ENCODE measurements around the gene AOPEP.

The AOPEP gene

DNA sequence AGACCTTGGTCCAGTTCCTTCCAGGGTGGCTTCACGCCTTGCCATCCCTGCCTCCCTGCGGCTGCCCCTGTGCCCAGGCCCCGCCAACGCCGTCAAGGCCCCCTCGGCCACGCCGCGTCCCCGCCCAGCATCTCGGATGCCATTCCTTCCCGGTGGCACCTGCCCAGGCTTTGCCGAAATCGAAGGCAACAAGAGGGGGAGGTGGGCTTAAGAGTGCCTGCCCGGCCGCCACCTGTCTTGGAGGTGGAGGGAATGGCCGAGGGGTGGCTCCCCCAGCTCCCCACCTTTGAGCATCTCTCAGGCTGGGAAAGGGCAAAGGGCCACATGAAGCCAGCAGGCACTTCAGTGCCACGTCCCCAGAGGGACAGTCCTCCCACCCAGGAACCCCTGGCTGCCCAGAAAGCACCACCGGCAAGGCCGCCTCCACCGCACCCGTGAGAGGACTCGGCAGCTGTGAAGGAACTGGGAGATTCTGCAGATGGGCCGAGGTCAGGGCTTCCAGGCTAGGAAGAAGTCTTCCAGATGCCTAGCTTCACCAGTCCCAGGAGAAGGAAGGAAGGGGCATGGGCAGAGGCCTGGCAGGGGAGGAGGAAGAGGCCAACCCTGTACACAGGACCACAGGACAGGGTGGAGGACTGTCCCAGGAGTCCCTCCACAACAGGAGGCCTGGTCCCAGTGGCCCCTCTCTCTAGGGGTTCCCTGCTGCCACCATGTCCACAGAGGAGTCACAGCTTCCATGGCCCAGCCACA is 373.0 kb downstream of the AOPEP start:
- DNase-seq (ENCODE audit: insufficient read length, low spot score), result no peak
- no peak for FAIRE-seq

- DNase-seq (ENCODE audit: insufficient read length, low spot score) (no peak), FAIRE-seq (no peak)
Observed at GRCh38 chr9:95100071-95100627, 373.6 kb downstream of the AOPEP start.

- FAIRE-seq, result no peak
- no peak for DNase-seq (ENCODE audit: insufficient read length, low spot score)
Observed at GRCh38 chr9:95101326-95101725, 374.8 kb downstream of the AOPEP start.

- no peak for FAIRE-seq
- DNase-seq (ENCODE audit: insufficient read length, low spot score), result no peak
Observed at GRCh38 chr9:95102001-95102433, 375.5 kb downstream of the AOPEP start.

DNA sequence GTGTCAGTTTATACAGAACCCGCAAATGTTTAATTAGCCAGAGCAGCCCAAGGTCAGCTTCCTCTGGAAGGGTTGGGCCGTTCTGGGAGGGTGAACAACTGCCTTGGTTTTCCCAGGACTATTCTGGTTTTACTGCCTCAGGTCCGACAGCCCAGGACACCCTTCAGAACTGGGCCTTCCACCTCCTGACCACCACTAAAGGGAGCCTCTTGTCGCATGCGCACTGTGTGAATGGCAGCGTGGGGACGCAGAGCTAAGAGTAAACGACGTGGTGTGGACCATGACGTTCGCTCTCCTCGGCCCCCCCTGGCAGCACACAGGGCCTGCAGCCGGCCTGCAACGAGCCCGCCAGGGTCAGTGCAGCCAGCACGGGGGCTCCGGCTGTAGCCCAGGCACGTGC is 376.1 kb downstream of the AOPEP start:
- DNase-seq (ENCODE audit: insufficient read length, low spot score) (no peak), FAIRE-seq (no peak)

- no peak for FAIRE-seq
- no peak for DNase-seq (ENCODE audit: insufficient read length, low spot score)
Observed at GRCh38 chr9:95103281-95103771, 376.8 kb downstream of the AOPEP start.

DNA sequence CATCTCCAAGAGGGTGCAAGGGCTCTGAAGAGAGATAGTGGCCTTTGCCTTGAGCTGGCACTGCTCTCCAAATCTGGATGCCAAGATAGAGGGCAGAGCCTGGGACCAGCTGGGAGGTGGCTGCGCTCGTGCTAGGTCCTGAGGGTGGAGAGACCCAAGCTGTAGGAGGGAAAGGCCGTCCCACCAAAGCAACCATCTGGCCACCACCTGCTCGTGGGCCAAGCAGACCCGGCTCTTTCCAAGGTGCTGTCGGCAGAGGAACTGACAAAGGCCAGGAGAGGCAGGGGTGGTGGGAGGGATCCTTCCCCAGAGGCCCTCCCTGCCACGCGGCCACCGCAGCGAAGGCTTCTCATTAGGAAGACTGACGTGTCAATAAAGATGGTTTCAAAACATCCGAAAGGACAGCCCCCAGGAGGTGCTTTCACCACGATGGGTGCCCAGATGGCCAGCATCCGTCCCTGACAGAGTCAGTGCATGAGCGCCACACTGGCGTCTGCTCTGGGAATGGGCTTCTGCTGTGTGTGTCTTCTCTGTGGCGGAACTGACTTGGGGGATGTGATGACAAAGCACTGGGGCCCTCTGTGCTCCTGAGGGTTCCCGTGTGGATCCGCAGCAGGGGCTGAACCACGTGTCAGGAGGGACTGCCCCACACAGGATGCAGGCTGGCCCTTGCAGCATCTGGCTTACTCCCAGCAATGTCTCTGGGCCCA is 377.5 kb downstream of the AOPEP start:
- DNase-seq (ENCODE audit: insufficient read length, low spot score), result no peak
- FAIRE-seq, result no peak

- FAIRE-seq (no peak), DNase-seq (ENCODE audit: insufficient read length, low spot score) (no peak)
Observed at GRCh38 chr9:95104581-95104960, 378.1 kb downstream of the AOPEP start.

- FAIRE-seq (no peak), DNase-seq (ENCODE audit: insufficient read length, low spot score) (no peak)
Observed at GRCh38 chr9:95104980-95105379, 378.5 kb downstream of the AOPEP start.

GRCh38 chr9:95105519-95106287 is 379.2 kb downstream of the AOPEP start:
- DNase-seq (ENCODE audit: insufficient read length, low spot score) (no peak), FAIRE-seq (no peak)

DNA sequence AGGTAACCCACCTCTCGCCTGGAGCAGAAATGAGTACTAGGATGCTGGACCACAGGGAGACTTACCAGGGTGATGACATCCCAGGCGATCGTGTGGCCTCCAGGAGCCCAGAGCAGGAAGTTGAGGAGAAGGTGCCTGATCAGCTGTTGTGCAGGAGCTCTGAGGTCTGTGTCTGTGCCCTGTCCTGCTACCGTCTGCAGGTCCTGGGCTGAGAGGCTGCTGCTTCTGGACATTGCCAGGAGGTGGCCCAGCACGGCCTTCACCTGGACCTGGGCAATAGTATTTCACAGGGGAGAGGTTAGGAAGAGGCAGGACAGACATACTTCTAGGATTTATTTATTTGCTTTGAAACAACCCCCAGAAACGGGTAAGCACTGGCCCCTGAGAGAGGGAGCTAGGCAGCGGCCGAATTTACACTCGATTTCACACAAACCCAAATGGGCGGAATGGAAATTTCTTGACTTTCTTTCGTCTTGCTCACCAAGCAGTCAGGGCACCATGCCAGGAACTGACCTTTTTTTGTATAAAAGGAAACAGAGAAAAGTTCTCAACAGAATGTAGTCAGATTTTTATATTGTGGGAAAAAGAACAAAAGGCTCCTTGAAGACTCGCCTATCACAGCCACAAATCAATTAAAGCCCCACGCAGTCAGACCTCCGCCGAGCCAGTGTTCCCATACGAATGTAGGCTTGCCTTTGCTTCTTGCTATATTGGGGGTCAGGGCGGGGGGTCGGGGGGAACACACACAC is 380.7 kb downstream of the AOPEP start:
- FAIRE-seq, result no peak
- DNase-seq (ENCODE audit: insufficient read length, low spot score), result no peak

DNA sequence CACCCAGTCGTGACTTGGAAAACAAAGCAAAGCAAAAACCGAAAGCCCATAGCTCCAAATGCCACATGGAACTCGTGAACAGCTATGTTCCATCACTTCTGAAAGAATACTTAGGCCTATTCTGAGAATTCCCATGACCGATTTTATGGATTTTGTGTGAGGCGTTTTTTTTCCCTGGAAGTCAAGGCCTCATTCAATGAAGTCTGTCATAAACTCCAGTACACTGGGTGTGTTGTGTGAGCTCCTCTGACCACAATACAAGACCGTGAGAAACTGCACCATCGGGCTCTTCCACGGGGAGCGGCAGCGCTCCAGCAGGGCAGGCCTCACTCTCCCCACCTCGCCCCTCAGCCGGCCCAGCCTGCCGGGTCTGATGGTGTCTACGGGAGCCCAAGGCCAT is 381.5 kb downstream of the AOPEP start:
- DNase-seq (ENCODE audit: insufficient read length, low spot score) (no peak), FAIRE-seq (no peak)

- DNase-seq (ENCODE audit: insufficient read length, low spot score) (no peak), FAIRE-seq (no peak)
Observed at GRCh38 chr9:95108777-95109176, 382.3 kb downstream of the AOPEP start.

DNA sequence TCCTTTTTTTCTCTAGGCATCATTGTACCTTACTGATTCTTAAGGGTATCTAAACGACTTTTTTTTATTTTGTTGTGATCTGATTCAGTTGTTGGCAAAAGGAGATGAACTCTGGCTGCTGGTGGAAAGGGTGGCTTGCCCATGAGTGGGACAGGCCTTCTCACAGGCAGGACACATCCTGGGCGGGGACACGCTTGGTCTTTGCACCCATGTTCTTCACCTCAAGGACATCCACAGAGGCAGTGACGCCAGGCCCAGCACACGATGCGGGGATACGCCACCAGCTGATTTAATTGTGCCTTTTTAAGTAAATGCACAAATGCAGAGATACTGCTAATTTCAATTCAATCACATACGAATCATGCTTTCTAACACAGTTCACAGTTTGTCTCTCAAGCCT is 383.0 kb downstream of the AOPEP start:
- no peak for FAIRE-seq
- no peak for DNase-seq (ENCODE audit: insufficient read length, low spot score)

DNA sequence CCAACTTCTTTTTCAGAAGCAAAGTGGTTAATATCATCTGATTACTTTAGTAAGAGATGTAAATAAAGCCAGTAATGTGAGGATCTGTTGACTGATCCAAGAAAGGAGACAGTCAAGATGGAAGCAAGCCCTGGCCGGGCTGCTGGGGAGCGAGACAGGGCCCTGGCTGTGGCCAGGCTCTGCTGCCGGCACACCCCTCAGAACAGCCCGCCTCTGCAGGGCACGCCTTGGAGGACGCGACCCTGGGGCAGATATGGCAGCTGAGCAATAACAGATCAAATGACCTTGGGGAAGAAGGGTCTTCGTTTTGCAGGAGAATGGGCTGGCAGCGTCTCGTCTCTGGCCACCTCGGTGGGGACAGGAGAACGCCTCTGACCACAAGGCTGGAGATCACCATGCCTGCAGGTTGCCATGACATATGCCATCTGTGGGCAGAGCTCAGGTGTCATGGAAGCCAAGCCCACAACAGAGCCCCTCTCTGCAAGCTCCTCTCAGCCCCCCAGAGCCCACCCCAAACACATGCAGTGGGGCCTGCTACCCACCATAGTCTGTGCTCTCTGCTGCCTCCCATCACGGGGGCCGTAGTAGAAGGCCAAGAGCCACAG is 384.5 kb downstream of the AOPEP start:
- DNase-seq (ENCODE audit: insufficient read length, low spot score) (no peak), FAIRE-seq (no peak)

DNA sequence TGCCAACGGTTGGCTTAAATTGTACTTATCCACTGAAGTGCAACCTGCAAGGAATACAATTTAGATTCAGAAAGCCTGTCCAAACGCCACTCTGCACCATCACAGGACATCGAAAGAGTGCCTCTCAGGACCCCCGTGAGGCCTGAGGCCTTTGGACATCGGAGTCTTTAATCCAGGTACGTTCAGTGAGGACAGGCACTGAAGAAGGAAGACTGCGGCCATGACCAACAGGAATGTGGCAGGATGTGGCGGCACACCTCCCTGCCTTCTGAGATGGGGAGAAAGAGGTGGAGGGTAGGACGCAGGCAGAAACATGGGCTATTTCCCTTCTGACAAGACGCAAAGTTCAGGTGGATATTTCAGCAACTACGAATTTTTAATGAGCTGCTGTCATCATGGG is 385.2 kb downstream of the AOPEP start:
- DNase-seq (ENCODE audit: insufficient read length, low spot score) (no peak), FAIRE-seq (no peak)

GRCh38 chr9:95112436-95113280 is 386.2 kb downstream of the AOPEP start:
- no peak for DNase-seq (ENCODE audit: insufficient read length, low spot score)
- FAIRE-seq, result no peak

GRCh38 chr9:95115104-95115503 is 388.6 kb downstream of the AOPEP start:
- DNase-seq (ENCODE audit: insufficient read length, low spot score), result no peak
- FAIRE-seq, result no peak
